Pancreas (tissue), 10 donors: ENCODE results near the gene SMOC1. TPM values are rescaled to one million over a fixed set of nuclear protein-coding genes. Genes with fewer than 3 reads are reported as not detected.

ENCODE experiments used
- ATAC-seq, 4 donors: fragments of 200-7000 bp; cut with Tn5 transposase; one replicate each; pipeline versions ENCODE4 v1.8.0 to v1.9.1; 2020; ENCODE audit warnings: mild to moderate bottlenecking in 4 of 4, moderate library complexity in 4 of 4
- DNase-seq, 6 donors: peaks; one replicate each; pipeline ENCODE4 v3.0.0-alpha.2; 2020
- FAIRE-seq: peaks from 2 replicates; lab custom pipeline; 2012; peaks lifted over from hg19 to GRCh38; lab: Jason Lieb, UNC
- H3K27ac ChIP-seq, 4 donors: fragments of 200-600 bp; sonication (generic); 1 replicate in 3 of 4; 2 replicates in 1 of 4; pipeline versions ENCODE4 v1.5.0 to v1.8.0; 2020
- H3K27me3 ChIP-seq, 4 donors: fragments of 200-600 bp; one replicate each; pipeline ENCODE4 v1.8.0; 2021
- H3K36me3 ChIP-seq, 3 donors: fragments of 200-600 bp; sonication (generic) in 1 of 3; one replicate each; pipeline versions ENCODE4 v1.5.0 to v1.8.0; 2020 to 2021
- H3K4me1 ChIP-seq, 3 donors: fragments of 200-600 bp; one replicate each; pipeline ENCODE4 v1.8.0; 2021
- H3K4me3 ChIP-seq, 4 donors: fragments of 200-600 bp; sonication (generic) in 2 of 4; one replicate each; pipeline versions ENCODE4 v1.5.0 to v1.8.0; 2020 to 2021
- H3K9me3 ChIP-seq, 4 donors: fragments of 200-600 bp; one replicate each; pipeline ENCODE4 v1.8.0; 2021
- whole genome bisulfite sequencing, 2 donors: extraction: QIAGEN DNeasy Blood & Tissue Kit; methylation state at CpG; one replicate each; pipeline ENCODE4 v1.1.7; 2013; 5-methylcytosine and 5-hydroxymethylcytosine counted together
- intact Hi-C, 3 donors: fragments of 100-400 bp; cut with DNase I; formaldehyde crosslinking; loops; one replicate each; pipeline versions ENCODE4 v1.11.1 to v1.14.2; 2022
- polyA plus RNA-seq, 2 donors: library from polyadenylated mRNA; stranded (reverse); fragments of 200-250 nt; gene quantifications; one replicate each; pipeline ENCODE4 v1.2.3, GENCODE V29; 2013
- total RNA-seq, 6 donors: library from RNA; stranded (reverse); fragmentation: NEBNext Ultra II Directional in 4 of 6; extraction: Animal tissue kit (Norgen Biotek cat#: 25700) in 4 of 6; gene quantifications; one replicate each; pipeline versions ENCODE4 v1.2.1 to v1.2.4, GENCODE V29; 2021 to 2023
- TF ChIP-seq, protein P1 (sequence below), 4 donors: fragments of 200-600 bp; sonication (generic) in 3 of 4; IDR thresholded peaks; one replicate each; pipeline versions ENCODE4 v1.5.0 to v1.8.0; 2021; ENCODE audit warnings: antibody characterized with exemption in 4 of 4
- donor health status: healthy with polysubstance abuse.
- donor health status: DM: no; HTN: no; CAD: no; lungs with moderate emphysema.
- donor health status: DM: no; HTN: no; CAD: no.
- donor health status: control.
- donor health status: control.
- donor health status: Bipolar disorder and iron deficiency.
- donor health status: DM: yes; HTN: yes; CAD: no.
- donor health status: DM: no; HTN: no; CAD: no.
- donor health status: DM: no; HTN: no; CAD: no.
- donor health status: DM: yes; HTN: yes; CAD: no.

Gene SMOC1
- total and polyA plus RNA-seq, 8 donors: 2.2 to 55.7 (median 6.3) TPM

DNA sequence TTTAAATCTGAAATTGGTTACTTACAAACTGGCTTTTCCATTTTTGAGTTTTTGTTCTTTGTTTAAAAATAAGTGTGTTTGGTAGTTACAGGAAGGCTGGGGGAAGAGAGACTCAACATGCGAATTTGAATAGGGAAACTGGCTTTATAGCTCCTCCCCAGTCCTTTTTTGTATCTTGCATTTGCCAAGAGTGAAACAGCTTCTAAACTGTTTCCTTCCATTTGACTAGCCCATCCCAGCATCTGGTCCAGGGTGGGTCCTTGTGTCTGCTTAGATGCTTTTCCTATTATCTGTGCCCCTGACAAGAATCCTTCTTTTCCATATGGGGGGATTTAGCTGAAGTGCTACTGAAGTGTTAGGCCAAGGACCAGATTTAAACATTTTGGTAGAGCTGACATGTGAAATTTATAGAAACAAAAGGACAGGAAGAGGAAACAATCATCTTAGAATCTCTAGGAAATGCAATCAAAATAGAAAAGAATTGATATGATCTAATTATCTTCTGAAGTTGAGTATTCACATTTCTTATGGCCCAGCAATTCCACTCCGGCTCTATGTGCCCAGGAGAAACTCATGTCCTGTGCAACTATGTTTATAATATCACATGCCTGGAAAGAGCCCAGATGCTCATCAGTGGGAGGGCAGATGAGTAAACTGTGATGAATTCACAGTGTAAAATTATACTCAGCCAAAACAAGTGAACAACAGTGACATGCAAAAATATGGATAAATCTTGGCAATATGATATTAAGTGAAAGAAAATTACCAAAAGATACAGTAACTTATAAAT lies 7.4 kb downstream of the SMOC1 start:
- Histone ChIP-seq H3K4me1 (no peaks in the 10 kb centered on the region), H3K4me3 (no peak overlapping the region), H3K27ac (no peak overlapping the region), H3K36me3 (no peaks in the 10 kb centered on the region), H3K27me3 (peaks cover 0 to 3% (median 0%) of the 10 kb centered on the region in 4 donors), H3K9me3 (no peaks in the 10 kb centered on the region)
- intact Hi-C loops: no loop called here
- DNase-seq (no peak), ATAC-seq (no peak), FAIRE-seq (no peak)
- TF ChIP-seq, protein P1, sequence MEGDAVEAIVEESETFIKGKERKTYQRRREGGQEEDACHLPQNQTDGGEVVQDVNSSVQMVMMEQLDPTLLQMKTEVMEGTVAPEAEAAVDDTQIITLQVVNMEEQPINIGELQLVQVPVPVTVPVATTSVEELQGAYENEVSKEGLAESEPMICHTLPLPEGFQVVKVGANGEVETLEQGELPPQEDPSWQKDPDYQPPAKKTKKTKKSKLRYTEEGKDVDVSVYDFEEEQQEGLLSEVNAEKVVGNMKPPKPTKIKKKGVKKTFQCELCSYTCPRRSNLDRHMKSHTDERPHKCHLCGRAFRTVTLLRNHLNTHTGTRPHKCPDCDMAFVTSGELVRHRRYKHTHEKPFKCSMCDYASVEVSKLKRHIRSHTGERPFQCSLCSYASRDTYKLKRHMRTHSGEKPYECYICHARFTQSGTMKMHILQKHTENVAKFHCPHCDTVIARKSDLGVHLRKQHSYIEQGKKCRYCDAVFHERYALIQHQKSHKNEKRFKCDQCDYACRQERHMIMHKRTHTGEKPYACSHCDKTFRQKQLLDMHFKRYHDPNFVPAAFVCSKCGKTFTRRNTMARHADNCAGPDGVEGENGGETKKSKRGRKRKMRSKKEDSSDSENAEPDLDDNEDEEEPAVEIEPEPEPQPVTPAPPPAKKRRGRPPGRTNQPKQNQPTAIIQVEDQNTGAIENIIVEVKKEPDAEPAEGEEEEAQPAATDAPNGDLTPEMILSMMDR (IDR thresholded peaks at IDR 0.05): no peak
- 86 to 87% methylated on average over 2 of the region's 2 CpGs for WGBS, 2 donors

- Histone ChIP-seq H3K4me3 (no peak overlapping the region), H3K4me1 (no peaks in the 10 kb centered on the region), H3K27me3 (peaks cover 0 to 3% (median 0%) of the 10 kb centered on the region in 4 donors), H3K9me3 (no peaks in the 10 kb centered on the region), H3K27ac (no peak overlapping the region), H3K36me3 (no peaks in the 10 kb centered on the region)
- intact Hi-C loops: no loop called here
- DNase-seq (no peak), ATAC-seq (peak; percentile 12 to 33 (median 24)), FAIRE-seq (no peak)
- WGBS, 2 donors: 51 to 58% methylated on average over 9 of the region's 9 CpGs
- TF ChIP-seq, protein P1 (IDR thresholded peaks at IDR 0.05): no peak
These were observed 8.8 kb downstream of the SMOC1 start for GRCh38 chr14:69887740-69888657.

DNA sequence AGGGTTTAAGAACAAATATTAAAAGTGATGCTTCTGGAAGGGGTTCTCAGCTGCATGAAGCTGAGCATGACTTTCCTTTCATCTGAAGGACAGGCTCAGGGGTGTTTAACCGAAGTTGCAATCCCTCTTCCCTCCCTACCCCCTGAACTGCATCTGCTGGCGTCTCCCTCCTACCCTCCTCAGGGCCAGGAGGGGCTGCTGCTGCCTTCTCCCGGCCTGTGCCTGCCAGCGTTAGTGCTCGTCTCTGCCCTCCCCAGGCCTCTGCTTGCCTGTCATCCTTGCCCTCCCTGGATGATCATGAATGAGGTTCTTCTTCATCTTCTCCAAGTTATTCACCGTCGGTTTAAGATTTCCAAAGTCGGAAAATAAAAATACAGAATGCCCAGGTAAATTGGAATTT lies 12.2 kb downstream of the SMOC1 start:
- 66 to 79% methylated on average over 8 of the region's 8 CpGs for WGBS, 2 donors
- DNase-seq (no peak), ATAC-seq (no peak), FAIRE-seq (no peak)
- TF ChIP-seq, protein P1 (IDR thresholded peaks at IDR 0.05): no peak
- H3K27ac ChIP-seq: no peak overlapping the region
- H3K4me1 ChIP-seq: no peaks in the 10 kb centered on the region
- intact Hi-C loops: no loop called here
- H3K36me3 ChIP-seq: no peaks in the 10 kb centered on the region
- H3K9me3 ChIP-seq: no peaks in the 10 kb centered on the region
- H3K27me3 ChIP-seq: no peaks in the 10 kb centered on the region
- no peak overlapping the region for H3K4me3 ChIP-seq

- FAIRE-seq (no peak), DNase-seq (no peak), ATAC-seq (no peak)
- TF ChIP-seq, protein P1 (IDR thresholded peaks at IDR 0.05): no peak
- WGBS, 2 donors: 66 to 83% methylated on average over 5 of the region's 5 CpGs
- Histone ChIP-seq H3K27me3 (no peaks in the 10 kb centered on the region), H3K4me1 (no peaks in the 10 kb centered on the region), H3K27ac (no peak overlapping the region), H3K4me3 (no peak overlapping the region), H3K9me3 (no peaks in the 10 kb centered on the region), H3K36me3 (no peaks in the 10 kb centered on the region)
- intact Hi-C loops: no loop called here
These were observed 15.9 kb downstream of the SMOC1 start for GRCh38 chr14:69895109-69895508.
